Fibroblast of villous mesenchyme (primary cell): ENCODE data around the gene METAP1D. TPM values are rescaled to one million over a fixed set of nuclear protein-coding genes. Genes with fewer than 3 reads are reported as not detected.

Experiments used
- DNase-seq: peaks from one replicate; pipeline ENCODE4 v3.0.0-alpha.2; 2010; ENCODE audit warnings: low read depth
- H3K4me3 ChIP-seq: 2 replicates; pipeline ENCODE4 v1.5.1; 2011; ENCODE audit warnings: low read depth, mild to moderate bottlenecking, low read length
- total RNA-seq: library from RNA; depleted of rRNA; stranded (reverse); fragments of >200 nt; gene quantifications from 2 replicates; pipeline ENCODE4 v1.2.3, GENCODE V29; 2012
- TF ChIP-seq, protein P1 (sequence below): IDR thresholded peaks from 2 replicates; pipeline ENCODE4 v1.5.1; 2012; ENCODE audit warnings: low read depth, mild to moderate bottlenecking, low read length; ENCODE audit not compliant: insufficient read depth

The METAP1D gene
- total RNA-seq, 1 donor: 13.4 TPM

- no peak for DNase-seq
- TF ChIP-seq, protein P1, sequence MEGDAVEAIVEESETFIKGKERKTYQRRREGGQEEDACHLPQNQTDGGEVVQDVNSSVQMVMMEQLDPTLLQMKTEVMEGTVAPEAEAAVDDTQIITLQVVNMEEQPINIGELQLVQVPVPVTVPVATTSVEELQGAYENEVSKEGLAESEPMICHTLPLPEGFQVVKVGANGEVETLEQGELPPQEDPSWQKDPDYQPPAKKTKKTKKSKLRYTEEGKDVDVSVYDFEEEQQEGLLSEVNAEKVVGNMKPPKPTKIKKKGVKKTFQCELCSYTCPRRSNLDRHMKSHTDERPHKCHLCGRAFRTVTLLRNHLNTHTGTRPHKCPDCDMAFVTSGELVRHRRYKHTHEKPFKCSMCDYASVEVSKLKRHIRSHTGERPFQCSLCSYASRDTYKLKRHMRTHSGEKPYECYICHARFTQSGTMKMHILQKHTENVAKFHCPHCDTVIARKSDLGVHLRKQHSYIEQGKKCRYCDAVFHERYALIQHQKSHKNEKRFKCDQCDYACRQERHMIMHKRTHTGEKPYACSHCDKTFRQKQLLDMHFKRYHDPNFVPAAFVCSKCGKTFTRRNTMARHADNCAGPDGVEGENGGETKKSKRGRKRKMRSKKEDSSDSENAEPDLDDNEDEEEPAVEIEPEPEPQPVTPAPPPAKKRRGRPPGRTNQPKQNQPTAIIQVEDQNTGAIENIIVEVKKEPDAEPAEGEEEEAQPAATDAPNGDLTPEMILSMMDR: no peak
- H3K4me3 ChIP-seq: peak overlapping the region; percentile 58
These were observed 94.8 kb downstream of the METAP1D start for GRCh38 chr2:172094294-172095145.

DNA sequence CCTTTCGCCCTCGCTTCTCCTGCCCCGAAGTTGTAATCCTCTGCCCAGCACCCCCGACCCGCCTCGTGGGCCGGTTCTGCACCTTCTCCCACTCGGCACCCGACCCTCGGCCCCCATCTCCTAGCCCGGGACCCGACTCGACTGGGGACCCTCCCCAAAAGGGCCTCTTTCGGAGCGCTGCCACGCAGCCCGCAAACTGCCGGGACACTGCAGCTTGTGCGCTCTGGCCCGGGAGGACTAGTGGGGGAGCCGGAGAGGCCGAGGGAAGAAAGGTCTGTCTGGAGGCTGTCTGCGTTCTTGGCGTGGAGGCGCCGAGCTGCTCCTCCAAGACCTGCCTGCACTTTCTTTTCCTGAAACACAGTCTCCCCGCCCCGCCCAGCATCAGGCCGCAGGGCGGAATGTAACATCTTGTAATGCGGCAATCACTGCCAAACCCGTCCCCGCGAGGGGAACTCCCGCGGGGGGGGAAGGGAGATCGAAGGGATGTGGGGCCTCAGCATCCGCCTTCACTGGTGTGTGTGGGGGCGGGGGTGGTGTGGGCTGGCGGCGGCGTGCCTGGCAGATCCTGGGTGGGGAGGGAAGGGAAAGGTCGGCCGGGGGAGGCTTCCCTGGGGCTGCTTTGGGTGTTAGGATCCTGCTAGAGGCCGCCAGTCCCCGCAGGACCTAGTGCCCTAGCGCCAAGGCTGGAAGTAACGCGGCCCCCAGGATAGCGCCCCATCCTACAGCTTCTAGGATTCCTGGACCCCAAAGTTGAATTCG, 95.6 kb downstream of the METAP1D start:
- TF ChIP-seq, protein P1: no peak
- peak overlapping the region; percentile 58 for H3K4me3 ChIP-seq
- peak; percentile 61 for DNase-seq

DNA sequence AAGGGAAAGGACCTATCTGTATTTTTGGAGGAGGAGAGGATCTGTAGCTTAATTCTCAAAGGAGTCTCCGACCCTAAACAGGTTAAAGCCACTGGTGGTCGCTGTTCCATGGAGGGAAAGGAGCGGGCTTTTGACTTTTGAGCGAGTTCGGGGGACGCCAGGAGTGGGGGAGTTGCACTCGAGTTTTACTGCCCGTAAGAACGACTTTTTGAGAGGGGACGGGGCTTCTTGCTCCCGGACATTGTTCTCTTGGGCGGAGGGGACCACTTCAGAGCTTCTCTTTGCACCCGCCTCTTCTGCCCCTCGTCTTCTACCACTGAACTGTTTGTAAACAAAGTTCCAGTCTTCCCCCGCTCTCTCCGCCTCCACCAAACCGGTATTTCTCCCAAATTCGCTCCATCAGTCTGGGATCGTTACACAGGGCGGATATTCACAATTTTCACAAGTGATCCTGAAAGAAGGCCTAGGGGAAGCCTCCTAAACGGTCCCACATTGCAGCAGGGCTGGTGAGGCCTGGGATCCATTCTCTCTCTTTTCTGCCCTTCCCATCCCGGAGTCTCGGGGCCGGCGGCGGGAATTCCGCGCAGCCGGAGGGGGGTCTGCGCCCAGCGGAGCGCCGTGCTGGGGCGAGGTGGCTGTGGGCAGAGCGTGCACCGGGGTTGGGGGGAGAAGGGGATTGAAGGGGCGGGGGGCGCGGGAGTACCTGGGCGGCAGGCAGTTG, 96.3 kb downstream of the METAP1D start:
- DNase-seq: no peak
- TF ChIP-seq, protein P1: no peak
- peak overlapping the region; percentile 58 for H3K4me3 ChIP-seq

- peak overlapping the region; percentile 45 for H3K4me3 ChIP-seq
- DNase-seq: no peak
- TF ChIP-seq, protein P1: no peak
These were observed 97.1 kb downstream of the METAP1D start for GRCh38 chr2:172096626-172097547.

DNA sequence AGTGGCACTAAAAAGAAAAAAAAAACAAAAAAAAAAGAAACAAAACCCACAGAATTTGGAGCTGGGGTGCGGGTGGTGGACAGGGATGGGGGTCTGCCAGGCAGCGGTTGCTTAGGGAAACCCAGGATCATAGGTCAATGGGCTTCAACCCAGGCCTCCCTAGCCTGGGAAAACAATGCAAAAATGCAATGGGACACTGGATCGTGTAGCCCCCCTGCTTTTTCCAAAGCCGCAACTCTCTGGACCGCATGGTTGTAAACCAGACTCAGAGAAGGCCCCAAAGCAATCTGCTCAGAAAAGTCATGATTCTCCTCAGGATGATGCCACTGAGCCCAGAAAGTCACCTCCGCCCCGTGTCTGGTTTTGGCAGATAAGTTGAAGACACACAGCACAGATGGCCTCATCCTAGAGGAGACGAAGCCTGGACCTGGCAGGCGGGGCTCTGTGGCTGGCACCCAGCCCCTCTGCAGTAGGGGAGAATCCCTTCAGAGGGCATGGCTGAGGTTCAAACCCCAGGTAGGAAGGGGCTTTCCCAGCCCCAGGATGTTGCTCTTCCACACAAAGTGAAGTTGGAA, 97.9 kb downstream of the METAP1D start:
- H3K4me3 ChIP-seq: no peak overlapping the region
- DNase-seq: no peak
- TF ChIP-seq, protein P1: no peak
